Activated naive CD8-positive, alpha-beta T cell (primary cell): ENCODE data around the gene CPAMD8.

Experiments
- H3K27ac Mint-ChIP-seq: one replicate; pipeline ENCODE4 v1.8.0; 2021; ENCODE audit warnings: mixed read lengths
- H3K27me3 Mint-ChIP-seq: one replicate; pipeline ENCODE4 v1.8.0; 2021; ENCODE audit warnings: mixed read lengths
- H3K36me3 Mint-ChIP-seq: one replicate; pipeline ENCODE4 v1.8.0; 2021; ENCODE audit warnings: mixed read lengths
- H3K4me1 Mint-ChIP-seq: one replicate; pipeline ENCODE4 v1.8.0; 2021; ENCODE audit warnings: low read depth, mixed read lengths
- H3K4me3 Mint-ChIP-seq: one replicate; pipeline ENCODE4 v1.8.0; 2021; ENCODE audit warnings: mild to moderate bottlenecking, mixed read lengths
- H3K9me3 Mint-ChIP-seq: one replicate; pipeline ENCODE4 v1.8.0; 2021; ENCODE audit warnings: low read depth, mixed read lengths

CPAMD8 gene

DNA sequence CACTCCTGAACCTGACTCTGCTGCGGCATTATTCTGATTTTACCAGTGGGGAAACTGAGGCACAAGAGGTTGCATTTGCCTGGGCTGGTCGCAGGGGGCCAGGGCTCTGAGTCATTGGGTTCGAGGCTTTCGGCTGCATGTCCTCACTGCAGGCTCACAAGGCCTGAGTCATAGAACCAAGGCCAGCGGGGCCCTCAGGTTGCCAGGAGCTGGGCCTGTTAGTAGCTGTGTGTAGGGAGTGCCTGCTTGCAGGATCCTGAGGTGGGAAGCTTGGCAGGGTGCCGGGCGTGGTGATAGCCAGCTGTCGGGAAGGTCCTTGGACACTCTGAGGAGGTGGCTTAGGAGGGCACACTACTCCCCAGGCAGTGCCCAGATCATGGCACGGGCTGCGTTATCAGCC lies 159.4 kb downstream of the CPAMD8 start:
- peaks cover 5% of the 10 kb centered on the region for H3K36me3 Mint-ChIP-seq
- H3K27me3 Mint-ChIP-seq = no peaks in the 10 kb centered on the region
- H3K4me1 Mint-ChIP-seq = no peaks in the 10 kb centered on the region
- H3K27ac Mint-ChIP-seq = no peak overlapping the region
- no peak overlapping the region for H3K4me3 Mint-ChIP-seq
- no peaks in the 10 kb centered on the region for H3K9me3 Mint-ChIP-seq

DNA sequence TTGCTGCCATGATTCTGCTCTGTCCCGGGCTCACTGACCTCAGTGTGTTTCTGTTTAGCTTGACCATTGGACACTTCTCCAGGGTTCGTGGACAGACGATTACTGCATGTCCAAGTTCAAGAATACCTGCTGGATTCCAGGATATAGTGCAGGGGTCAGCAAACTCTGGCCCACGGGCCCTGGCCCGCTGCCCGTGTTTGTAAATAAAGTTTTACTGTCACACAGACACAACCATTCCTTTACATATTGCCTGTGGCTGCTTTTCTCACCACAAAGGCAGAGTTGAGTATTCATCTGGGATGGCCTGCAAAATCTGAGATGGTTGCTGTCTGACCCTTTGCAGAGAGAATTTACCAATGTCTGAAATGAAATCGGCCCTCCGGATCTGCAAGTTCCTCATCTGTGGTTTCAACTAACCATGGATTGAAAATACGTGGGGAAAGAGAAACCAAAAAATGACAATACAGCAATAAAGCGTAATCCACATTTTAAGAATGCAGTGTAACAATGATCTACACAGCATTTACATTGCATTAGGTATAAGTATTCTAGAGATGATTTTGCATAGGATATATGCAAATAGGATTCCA lies 163.7 kb downstream of the CPAMD8 start:
- no peaks in the 10 kb centered on the region for H3K4me1 Mint-ChIP-seq
- no peak overlapping the region for H3K27ac Mint-ChIP-seq
- no peak overlapping the region for H3K4me3 Mint-ChIP-seq
- no peaks in the 10 kb centered on the region for H3K9me3 Mint-ChIP-seq
- no peaks in the 10 kb centered on the region for H3K27me3 Mint-ChIP-seq
- peaks cover 7% of the 10 kb centered on the region for H3K36me3 Mint-ChIP-seq

DNA sequence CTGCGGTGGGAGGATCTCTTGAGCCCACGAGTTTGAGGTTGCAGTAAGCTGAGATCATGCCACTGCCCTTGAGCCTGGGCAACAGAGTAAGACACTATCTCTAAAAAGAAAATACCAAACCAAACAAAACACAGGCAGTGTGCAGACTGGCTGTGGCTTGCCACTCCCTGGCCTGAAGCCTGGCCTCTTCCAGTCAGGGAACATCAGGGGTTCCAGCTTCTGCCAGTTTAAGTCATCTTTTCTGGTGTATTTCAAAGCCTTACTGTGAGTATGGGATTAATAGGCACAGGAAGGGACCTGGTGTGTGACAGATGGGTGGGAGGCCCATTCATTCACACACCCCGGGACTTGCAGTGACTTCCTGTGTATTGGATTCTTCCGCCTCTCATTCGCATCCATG lies 164.8 kb downstream of the CPAMD8 start:
- no peak overlapping the region for H3K27ac Mint-ChIP-seq
- no peaks in the 10 kb centered on the region for H3K9me3 Mint-ChIP-seq
- H3K4me3 Mint-ChIP-seq = no peak overlapping the region
- peaks cover 7% of the 10 kb centered on the region for H3K36me3 Mint-ChIP-seq
- no peaks in the 10 kb centered on the region for H3K4me1 Mint-ChIP-seq
- no peaks in the 10 kb centered on the region for H3K27me3 Mint-ChIP-seq

DNA sequence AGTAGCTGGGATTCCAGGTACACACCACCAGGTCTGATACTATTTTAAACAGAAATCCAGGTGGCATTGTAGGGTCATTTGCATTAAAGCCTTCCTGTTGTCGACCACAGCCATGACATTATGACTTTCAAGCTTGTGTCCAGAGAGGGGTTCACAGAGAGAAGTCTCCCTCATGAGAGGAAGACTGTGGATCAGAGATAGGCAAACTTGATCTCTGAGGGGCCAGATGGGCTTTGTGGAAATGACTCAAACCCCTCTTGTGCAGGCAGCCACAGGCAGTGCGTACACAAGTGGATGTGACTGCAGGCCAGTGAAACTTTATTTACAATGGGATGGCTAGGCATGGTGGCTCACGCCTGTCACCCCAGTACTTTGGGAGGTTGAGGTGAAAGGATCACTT lies 165.6 kb downstream of the CPAMD8 start:
- Mint-ChIP-seq H3K4me1 (no peaks in the 10 kb centered on the region), H3K9me3 (no peaks in the 10 kb centered on the region), H3K27ac (no peak overlapping the region), H3K4me3 (no peak overlapping the region), H3K27me3 (no peaks in the 10 kb centered on the region), H3K36me3 (peaks cover 4% of the 10 kb centered on the region)

DNA sequence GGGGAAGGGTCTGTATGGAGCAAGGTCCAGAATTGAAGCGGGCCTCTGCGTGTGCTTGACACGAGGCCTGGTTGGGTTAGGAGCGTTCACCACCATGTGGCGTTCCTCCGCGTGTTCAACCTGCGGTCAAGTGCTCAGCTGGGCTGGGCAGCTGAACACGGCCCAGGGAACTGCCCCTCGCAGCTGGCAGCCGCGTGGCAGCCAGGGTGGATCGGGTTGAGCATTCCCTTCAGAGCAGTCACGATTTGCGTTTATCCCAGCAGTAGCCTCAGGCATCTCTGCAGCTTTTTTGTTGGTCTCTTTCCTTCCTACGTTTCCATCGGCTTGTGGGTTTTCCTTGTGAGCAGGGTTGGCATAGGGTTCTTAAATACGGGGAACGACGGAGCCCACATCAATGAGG lies 166.5 kb downstream of the CPAMD8 start:
- H3K4me3 Mint-ChIP-seq = no peak overlapping the region
- H3K9me3 Mint-ChIP-seq = no peaks in the 10 kb centered on the region
- no peak overlapping the region for H3K27ac Mint-ChIP-seq
- H3K27me3 Mint-ChIP-seq = no peaks in the 10 kb centered on the region
- peaks cover 4% of the 10 kb centered on the region for H3K36me3 Mint-ChIP-seq
- H3K4me1 Mint-ChIP-seq = no peaks in the 10 kb centered on the region

DNA sequence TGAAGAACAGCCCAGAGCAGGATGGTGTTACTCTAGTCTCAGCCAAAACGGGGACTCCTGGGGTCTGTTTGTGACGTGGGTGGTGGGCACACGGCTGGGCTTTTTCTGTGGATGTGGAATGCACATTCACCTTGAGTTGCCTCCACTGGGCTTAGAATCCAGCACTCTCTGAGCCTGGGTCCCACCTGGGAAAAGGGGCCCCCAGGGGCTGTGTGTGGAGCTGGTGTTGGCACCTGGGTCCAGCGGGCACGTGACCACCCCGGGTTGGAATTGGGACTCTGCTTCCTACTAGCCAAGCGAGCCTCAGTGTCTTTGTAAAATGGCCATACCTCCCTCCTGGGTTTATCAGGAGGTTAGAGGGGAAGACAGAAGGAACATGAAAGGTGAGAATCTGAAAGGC lies 167.0 kb downstream of the CPAMD8 start:
- Mint-ChIP-seq H3K27ac (no peak overlapping the region), H3K36me3 (peaks cover 4% of the 10 kb centered on the region), H3K9me3 (no peaks in the 10 kb centered on the region), H3K27me3 (no peaks in the 10 kb centered on the region), H3K4me3 (no peak overlapping the region), H3K4me1 (no peaks in the 10 kb centered on the region)

DNA sequence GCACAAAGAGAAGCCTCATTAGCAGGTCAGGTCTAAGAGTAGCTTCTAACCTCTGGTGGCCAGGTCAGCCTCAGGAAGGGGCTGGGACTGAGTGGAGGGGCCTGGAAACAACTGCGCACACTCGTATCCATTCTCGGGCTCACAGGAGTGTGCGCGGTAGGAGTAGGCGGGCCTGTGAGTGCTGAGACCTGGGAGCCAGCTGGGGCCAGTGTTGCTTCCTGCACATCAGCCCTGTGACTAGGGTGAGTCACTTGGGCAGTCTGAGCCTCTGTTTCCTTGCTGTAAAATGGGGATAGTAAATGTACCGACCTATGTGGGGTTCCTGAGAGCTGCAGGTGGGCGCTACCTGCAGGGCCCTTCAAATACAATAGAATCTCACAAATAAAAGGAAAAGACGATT lies 170.5 kb downstream of the CPAMD8 start:
- H3K27ac Mint-ChIP-seq = no peak overlapping the region
- peaks cover 2% of the 10 kb centered on the region for H3K36me3 Mint-ChIP-seq
- no peaks in the 10 kb centered on the region for H3K27me3 Mint-ChIP-seq

DNA sequence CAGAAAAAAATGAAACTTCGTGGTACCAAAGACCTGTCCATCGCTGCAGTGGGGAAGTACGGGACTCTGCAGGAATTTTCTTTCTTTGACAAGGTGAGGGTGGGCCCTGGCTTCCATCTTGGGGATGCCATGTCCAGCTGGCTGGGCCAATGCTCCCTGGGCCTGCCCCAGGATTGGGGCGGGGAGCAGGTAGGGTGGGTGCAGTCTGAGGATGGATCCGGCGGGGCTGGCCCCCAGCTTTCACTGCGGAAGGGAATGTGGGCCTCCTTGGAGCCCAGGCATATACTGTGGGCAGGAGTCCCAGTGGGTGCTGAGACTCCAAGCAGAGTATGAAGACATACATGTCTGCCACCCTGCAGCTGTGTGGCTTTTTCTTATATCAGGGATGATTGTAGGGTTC lies 173.5 kb downstream of the CPAMD8 start:
- Mint-ChIP-seq H3K36me3 (peaks cover 3% of the 10 kb centered on the region), H3K9me3 (no peaks in the 10 kb centered on the region), H3K4me1 (no peaks in the 10 kb centered on the region), H3K27ac (no peak overlapping the region), H3K4me3 (no peak overlapping the region), H3K27me3 (no peaks in the 10 kb centered on the region)

More for the DNA sequence above, 170.5 kb downstream of the CPAMD8 start:
- no peaks in the 10 kb centered on the region for H3K4me1 Mint-ChIP-seq
- H3K4me3 Mint-ChIP-seq = no peak overlapping the region
- H3K9me3 Mint-ChIP-seq = no peaks in the 10 kb centered on the region

DNA sequence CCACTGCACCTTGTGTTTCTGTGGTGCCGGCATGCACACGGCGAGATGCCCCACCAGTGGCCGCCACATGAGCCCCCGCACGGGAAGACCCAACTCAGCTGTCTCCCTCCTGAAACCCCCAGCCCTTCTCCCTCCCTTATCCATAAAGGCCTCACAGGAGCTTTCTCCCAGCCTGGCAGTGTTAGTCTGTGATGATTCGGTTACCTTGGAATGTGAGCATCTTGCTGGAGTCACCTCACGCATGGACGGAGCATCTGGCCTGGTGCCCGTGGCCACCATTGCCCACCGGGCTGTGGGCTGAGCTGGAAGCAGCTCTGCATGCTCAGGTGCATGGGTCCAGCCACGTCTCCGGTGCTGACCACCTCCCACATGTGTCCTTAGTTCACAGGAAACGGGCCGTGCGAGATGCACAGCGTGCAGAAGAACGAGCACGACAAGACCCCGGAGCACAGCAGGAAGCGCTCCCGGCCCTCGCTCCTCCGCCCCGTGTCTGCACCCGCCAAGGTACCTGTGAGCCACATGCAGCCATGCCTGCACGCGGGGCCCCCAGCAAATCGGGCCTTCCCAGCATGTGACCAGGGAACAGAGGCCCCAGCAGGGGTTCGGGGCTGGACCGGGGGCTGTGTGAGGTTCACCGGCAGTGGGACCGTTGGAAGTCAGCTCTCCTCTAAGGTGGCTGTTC lies 175.4 kb downstream of the CPAMD8 start:
- H3K9me3 Mint-ChIP-seq = no peaks in the 10 kb centered on the region
- H3K4me1 Mint-ChIP-seq = no peaks in the 10 kb centered on the region
- no peak overlapping the region for H3K4me3 Mint-ChIP-seq
- H3K27ac Mint-ChIP-seq = no peak overlapping the region
- no peaks in the 10 kb centered on the region for H3K27me3 Mint-ChIP-seq
- peaks cover 6% of the 10 kb centered on the region for H3K36me3 Mint-ChIP-seq

DNA sequence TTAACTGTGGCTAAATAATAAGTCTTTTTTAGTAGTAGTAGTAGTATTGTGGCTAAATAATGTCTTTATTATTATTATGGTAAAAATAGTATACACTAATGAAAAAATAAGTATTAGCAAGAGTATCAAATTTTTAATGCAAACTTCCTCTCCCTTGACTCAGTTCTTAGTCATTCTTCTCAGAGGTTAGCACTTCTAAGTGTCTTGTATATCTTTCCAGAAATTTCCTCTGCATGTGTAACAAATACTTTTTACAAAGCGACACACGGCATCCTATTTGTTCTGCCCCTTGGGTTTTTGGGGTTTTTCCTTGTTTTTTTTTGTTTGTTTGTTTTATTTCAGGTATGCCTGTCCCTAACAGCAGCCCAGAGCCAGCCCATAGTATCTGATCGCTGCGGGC lies 176.5 kb downstream of the CPAMD8 start:
- Mint-ChIP-seq H3K27ac (no peak overlapping the region), H3K36me3 (peaks cover 6% of the 10 kb centered on the region), H3K4me3 (no peak overlapping the region), H3K27me3 (no peaks in the 10 kb centered on the region), H3K4me1 (no peaks in the 10 kb centered on the region), H3K9me3 (no peaks in the 10 kb centered on the region)

DNA sequence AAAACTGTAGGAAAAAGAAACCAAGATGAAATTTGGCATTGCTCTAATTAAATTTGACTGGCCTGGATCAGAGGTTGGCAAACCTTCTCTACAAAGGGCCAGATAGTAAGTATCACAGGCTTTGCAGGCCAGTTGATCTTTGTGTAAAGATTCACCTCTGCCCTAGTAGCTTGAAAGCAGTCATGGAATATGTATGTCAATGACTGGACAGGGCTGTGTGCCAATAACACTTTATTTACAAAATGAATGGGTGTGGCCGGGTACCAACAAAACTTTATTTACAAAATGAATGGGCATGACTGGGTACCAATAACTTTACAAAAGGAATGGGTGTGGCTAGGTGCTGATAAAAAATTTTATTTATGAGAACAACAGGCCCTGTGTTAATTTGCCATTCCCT lies 177.4 kb downstream of the CPAMD8 start:
- Mint-ChIP-seq H3K36me3 (peaks cover 6% of the 10 kb centered on the region), H3K27me3 (no peaks in the 10 kb centered on the region), H3K27ac (no peak overlapping the region), H3K9me3 (no peaks in the 10 kb centered on the region), H3K4me1 (no peaks in the 10 kb centered on the region), H3K4me3 (no peak overlapping the region)

DNA sequence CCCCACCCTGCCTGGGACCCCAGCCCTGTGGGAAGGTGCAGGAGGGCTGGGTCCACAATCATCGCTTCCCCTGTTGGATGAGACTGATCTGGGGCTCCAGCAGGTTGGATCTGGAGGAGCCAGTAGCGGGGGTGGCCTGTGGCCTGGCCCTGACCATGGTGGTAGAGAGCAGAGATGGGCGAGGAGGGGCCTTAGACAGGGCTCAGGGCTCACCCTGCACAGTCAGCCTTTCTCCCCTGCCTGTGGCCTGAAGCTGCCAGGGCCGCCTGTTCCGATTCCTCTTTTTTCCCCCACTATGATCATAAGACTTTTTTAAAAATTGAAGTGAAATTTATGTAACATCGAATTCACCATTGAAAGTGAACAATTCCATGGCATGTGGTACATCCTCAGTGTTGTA lies 179.2 kb downstream of the CPAMD8 start:
- no peaks in the 10 kb centered on the region for H3K9me3 Mint-ChIP-seq
- H3K27ac Mint-ChIP-seq = no peak overlapping the region
- H3K4me1 Mint-ChIP-seq = peaks cover 1% of the 10 kb centered on the region
- H3K36me3 Mint-ChIP-seq = peaks cover 6% of the 10 kb centered on the region
- no peaks in the 10 kb centered on the region for H3K27me3 Mint-ChIP-seq
- no peak overlapping the region for H3K4me3 Mint-ChIP-seq

DNA sequence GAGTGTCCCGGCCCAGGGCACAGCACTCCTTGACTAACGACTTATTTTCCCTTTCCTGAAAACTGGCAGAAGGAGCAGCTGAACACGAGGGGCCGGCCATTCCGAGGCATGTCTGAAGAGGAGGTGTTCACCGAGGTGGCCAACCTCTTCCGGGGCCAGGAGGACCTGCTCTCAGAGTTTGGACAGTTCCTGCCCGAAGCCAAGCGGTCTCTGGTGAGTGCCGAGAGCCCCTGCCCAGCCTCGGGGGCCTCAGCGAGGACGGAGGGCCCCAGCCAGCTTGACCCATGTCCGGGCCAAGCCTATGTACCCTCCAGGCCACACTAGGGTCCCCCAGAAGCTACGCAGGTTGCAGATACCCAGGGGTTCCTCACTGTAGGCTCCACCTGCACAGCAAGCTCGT lies 179.7 kb downstream of the CPAMD8 start:
- Mint-ChIP-seq H3K4me1 (peaks cover 1% of the 10 kb centered on the region), H3K27me3 (no peaks in the 10 kb centered on the region), H3K36me3 (peaks cover 6% of the 10 kb centered on the region)

More for the DNA sequence above, 179.7 kb downstream of the CPAMD8 start:
- Mint-ChIP-seq H3K9me3 (no peaks in the 10 kb centered on the region), H3K4me3 (no peak overlapping the region), H3K27ac (no peak overlapping the region)
